ENCODE data around the gene NETO2. TPM values are rescaled to one million over a fixed set of nuclear protein-coding genes. Genes with fewer than 3 reads are reported as not detected.

The NETO2 gene
- total and polyA plus RNA-seq, 2 donors (not counting 3 experiments of a cell fraction or from before 2014, with no cell fraction given) = 18.4 to 24.8 TPM

GRCh38 chr16:47057630-47057993 lies 86.1 kb downstream of the NETO2 start:
- no peak for TF ChIP-seq GATA2 (IDR thresholded peaks at IDR 0.05; ENCODE audit: insufficient read depth, insufficient read length, low read depth, low read length)
- no peak for TF ChIP-seq JUN (IDR thresholded peaks at IDR 0.05; ENCODE audit: borderline replicate concordance, insufficient read depth, insufficient read length, low read depth)
- no peak for TF ChIP-seq EZH2 (IDR thresholded peaks at IDR 0.05; ENCODE audit: borderline replicate concordance, low read depth, low read length, severe bottlenecking)
- no peak for TF ChIP-seq MYC (IDR thresholded peaks at IDR 0.05; ENCODE audit: low read depth, low read length)
- no peak for TF ChIP-seq POLR2A (IDR thresholded peaks at IDR 0.05; ENCODE audit: low read depth, low read length)
- TF ChIP-seq MAX (IDR thresholded peaks at IDR 0.05; ENCODE audit: insufficient read depth, insufficient read length) = no peak
- TF ChIP-seq FOS (IDR thresholded peaks at IDR 0.05; ENCODE audit: borderline replicate concordance, insufficient read depth, low read length) = no peak
- no peak for TF ChIP-seq CTCF (IDR thresholded peaks at IDR 0.05; ENCODE audit: extremely low read depth in 1 of 2, insufficient read depth in 1 of 2, low read depth in 1 of 2, low read length in 2 of 2)
- TF ChIP-seq POLR2AphosphoS5 (IDR thresholded peaks at IDR 0.05; ENCODE audit: insufficient read depth, low read depth, low read length) = no peak
- no peak overlapping the region for H3K4me3 ChIP-seq (replicated peaks in 1 of 3; ENCODE audit: insufficient read depth in 1 of 3, low read depth in 1 of 3, low read length in 3 of 3)
- no peak overlapping the region for H2AFZ ChIP-seq (ENCODE audit: low read depth, low read length)
- no peaks in the 10 kb centered on the region for H3K9me1 ChIP-seq (replicated peaks; ENCODE audit: control insufficient read depth, extremely low read depth, insufficient read depth, low read length)
- no peak overlapping the region for H3K4me2 ChIP-seq (ENCODE audit: insufficient read depth, low read length)
- H3K27me3 ChIP-seq (ENCODE audit: control insufficient read depth in 2 of 2, insufficient read depth in 2 of 2, low read length in 2 of 2) = no peaks in the 10 kb centered on the region
- POLR2A ChIA-PET = no interaction called here
- H3K27ac ChIP-seq (ENCODE audit: insufficient read depth, low read depth, low read length) = no peak overlapping the region
- H3K9ac ChIP-seq (replicated peaks; ENCODE audit: extremely low read depth, insufficient read depth, low read length) = no peak overlapping the region
- no TSS peak for BruUV-seq (replicated peaks)
- dilution Hi-C loops (cut with MboI; ENCODE audit: extremely low pct_ligation_motif_present, low sequenced_read_pairs) (no loop called here), intact Hi-C loops (cut with micrococcal nuclease) (no loop called here)
- no peaks in the 10 kb centered on the region for H3K4me1 ChIP-seq (ENCODE audit: control insufficient read depth, extremely low read depth, insufficient read depth, low read length)
- no peaks in the 10 kb centered on the region for H3K79me2 ChIP-seq (ENCODE audit: control insufficient read depth, insufficient read depth, low read length)
- no peaks in the 10 kb centered on the region for H3K36me3 ChIP-seq (ENCODE audit: control insufficient read depth in 2 of 2, extremely low read depth in 1 of 2, insufficient read depth in 2 of 2, low read length in 2 of 2)
- no peak for FAIRE-seq
- no peak for DNase-seq (ENCODE audit: low read depth, low spot score)
- H4K20me1 ChIP-seq (replicated peaks; ENCODE audit: control insufficient read depth, extremely low read depth, insufficient read depth, low read length) = no peaks in the 10 kb centered on the region
- CTCF ChIA-PET = interaction anchor here (0.9 to 1.2 kb wide), 2 partner anchors 9 to 1108 kb away, joined by 3 read pairs; no protein-coding TSS in a partner anchor
- H3K9me3 ChIP-seq (replicated peaks; ENCODE audit: control insufficient read depth, insufficient read depth, low read length) = no peaks in the 10 kb centered on the region

Data from endothelial cell of umbilical vein (primary cell).